IPS DF 4.7 (cell line): ENCODE results near the gene TMX1.
"Not testable (repeated sequence)": the region's sequence is repeated elsewhere in the genome, so short reads cannot be mapped to it uniquely, and the experiment has no call there.

Source experiments
- DNase-seq: peaks from one replicate; pipeline ENCODE4 v3.0.0-alpha.2; 2013; ENCODE audit warnings: low spot score; ENCODE audit errors: extremely low read depth

Gene TMX1

GRCh38 chr14:51239813-51240803, at the start of gene TMX1:
TMX1 (plus strand) TSS chr14:51240247; CDS start chr14:51240293, 46 bp downstream.
- peak; percentile 99 for DNase-seq

- DNase-seq: no peak
Measured at GRCh38 chr14:51201890-51202289, 38.2 kb upstream of the TMX1 start.

- no peak for DNase-seq
Measured at GRCh38 chr14:51202914-51203665, 37.0 kb upstream of the TMX1 start.

GRCh38 chr14:51203881-51204280, 36.2 kb upstream of the TMX1 start:
- no peak for DNase-seq

- no peak for DNase-seq
Measured at GRCh38 chr14:51205486-51205885, 34.6 kb upstream of the TMX1 start.

GRCh38 chr14:51206462-51206861, 33.6 kb upstream of the TMX1 start:
- DNase-seq: no peak

- no peak for DNase-seq
Measured at GRCh38 chr14:51207621-51208020, 32.4 kb upstream of the TMX1 start.

- no peak for DNase-seq
Measured at GRCh38 chr14:51208982-51209381, 31.1 kb upstream of the TMX1 start.

- no peak for DNase-seq
Measured at GRCh38 chr14:51209457-51209856, 30.6 kb upstream of the TMX1 start.

- DNase-seq: no peak
Measured at GRCh38 chr14:51210594-51210993, 29.5 kb upstream of the TMX1 start.

- DNase-seq: no peak
Measured at GRCh38 chr14:51211149-51211548, 28.9 kb upstream of the TMX1 start.

GRCh38 chr14:51216602-51217001, 23.4 kb upstream of the TMX1 start:
- DNase-seq: no peak

- DNase-seq: no peak
Measured at GRCh38 chr14:51219473-51220448, 20.3 kb upstream of the TMX1 start.

GRCh38 chr14:51223463-51223862, 16.6 kb upstream of the TMX1 start:
- not testable (repeated sequence) for DNase-seq

- DNase-seq: no peak
Measured at GRCh38 chr14:51224551-51224950, 15.5 kb upstream of the TMX1 start.

- DNase-seq: no peak
Measured at GRCh38 chr14:51225751-51226150, 14.3 kb upstream of the TMX1 start.

GRCh38 chr14:51228391-51228790, 11.7 kb upstream of the TMX1 start:
- no peak for DNase-seq

- DNase-seq: no peak
Measured at GRCh38 chr14:51228890-51229289, 11.2 kb upstream of the TMX1 start.

- DNase-seq: no peak
Measured at GRCh38 chr14:51236314-51236713, 3.7 kb upstream of the TMX1 start.

GRCh38 chr14:51240804-51241380, 845 bp downstream of the TMX1 start:
- no peak for DNase-seq
